Sigmoid colon (tissue), 7 donors: ENCODE data around the gene GHRH. TPM values are rescaled to one million over a fixed set of nuclear protein-coding genes. Genes with fewer than 3 reads are reported as not detected.

Experiments used
- DNase-seq: peaks from one replicate; pipeline ENCODE4 v3.0.0-alpha.2; 2019
- H3K27ac ChIP-seq, 4 donors: fragments of 200-600 bp; sonication (generic); one replicate each; pipeline ENCODE4 v1.5.1; 2016 to 2019; ENCODE audit warnings: mild to moderate bottlenecking in 1 of 4
- H3K27me3 ChIP-seq, 3 donors: fragments of 200-600 bp; sonication (generic); one replicate each; pipeline ENCODE4 v1.5.1; 2019; ENCODE audit warnings: mild to moderate bottlenecking in 1 of 3
- H3K36me3 ChIP-seq, 4 donors: fragments of 200-600 bp; sonication (generic); one replicate each; pipeline ENCODE4 v1.5.1; 2016 to 2019
- H3K4me1 ChIP-seq, 4 donors: fragments of 200-600 bp; sonication (generic); one replicate each; pipeline ENCODE4 v1.5.1; 2017 to 2019
- H3K4me3 ChIP-seq, 4 donors: fragments of 200-600 bp; sonication (generic); one replicate each; pipeline ENCODE4 v1.5.1; 2017 to 2019; ENCODE audit warnings: mild to moderate bottlenecking in 2 of 4, moderate library complexity in 1 of 4
- H3K9me3 ChIP-seq, 4 donors: fragments of 200-600 bp in 3 of 4; sonication (generic) in 3 of 4; one replicate each; pipeline versions ENCODE4 v1.5.1 to v1.6.1; 2013 to 2019
- EP300 ChIP-seq, 4 donors: sonication (generic); formaldehyde crosslinking; IDR thresholded peaks; one replicate each; pipeline ENCODE4 v1.6.1; 2017; ENCODE audit warnings: antibody characterized with exemption in 4 of 4
- POLR2A ChIP-seq, 2 donors: fragments of 450-650 bp; IDR thresholded peaks; one replicate each; pipeline ENCODE4 v1.6.1; 2016; ENCODE audit warnings: antibody characterized with exemption in 2 of 2, mild to moderate bottlenecking in 2 of 2, moderate library complexity in 2 of 2
- POLR2AphosphoS5 ChIP-seq, 4 donors: sonication (generic); formaldehyde crosslinking; IDR thresholded peaks; one replicate each; pipeline ENCODE4 v1.6.1; 2017; ENCODE audit warnings: antibody characterized with exemption in 4 of 4
- WGBS, 2 donors: extraction: QIAGEN DNeasy Blood & Tissue Kit; methylation state at CpG; one replicate each; pipeline ENCODE4 v1.1.7; 2013; 5-methylcytosine and 5-hydroxymethylcytosine counted together
- intact Hi-C: fragments of 100-400 bp; cut with DNase I; formaldehyde crosslinking; loops from one replicate; pipeline ENCODE4 v1.15.1; 2023
- polyA plus RNA-seq, 3 donors: library from polyadenylated mRNA; stranded (reverse); fragments of 200-250 nt; gene quantifications; one replicate each; pipeline ENCODE4 v1.2.3, GENCODE V29; 2013
- total RNA-seq, 4 donors: library from RNA; depleted of rRNA; stranded (reverse); fragments of >200 nt; gene quantifications; one replicate each; pipeline ENCODE4 v1.1.0, GENCODE V29; 2016
- TF ChIP-seq, protein P1 (sequence below), 4 experiments: fragments of 450-650 bp in 3 of 4; fragments of 200-600 bp in 1 of 4; IDR thresholded peaks; one replicate each; pipeline ENCODE4 v1.5.1; 2016 to 2019; ENCODE audit warnings: antibody characterized with exemption in 4 of 4, mild to moderate bottlenecking in 3 of 4, moderate library complexity in 2 of 4
- donor health status: healthy with polysubstance abuse.
- donor health status: Bipolar disorder and iron deficiency.
- donor health status: healthy.

The GHRH gene
- total and polyA plus RNA-seq, 7 donors: not detected

DNA sequence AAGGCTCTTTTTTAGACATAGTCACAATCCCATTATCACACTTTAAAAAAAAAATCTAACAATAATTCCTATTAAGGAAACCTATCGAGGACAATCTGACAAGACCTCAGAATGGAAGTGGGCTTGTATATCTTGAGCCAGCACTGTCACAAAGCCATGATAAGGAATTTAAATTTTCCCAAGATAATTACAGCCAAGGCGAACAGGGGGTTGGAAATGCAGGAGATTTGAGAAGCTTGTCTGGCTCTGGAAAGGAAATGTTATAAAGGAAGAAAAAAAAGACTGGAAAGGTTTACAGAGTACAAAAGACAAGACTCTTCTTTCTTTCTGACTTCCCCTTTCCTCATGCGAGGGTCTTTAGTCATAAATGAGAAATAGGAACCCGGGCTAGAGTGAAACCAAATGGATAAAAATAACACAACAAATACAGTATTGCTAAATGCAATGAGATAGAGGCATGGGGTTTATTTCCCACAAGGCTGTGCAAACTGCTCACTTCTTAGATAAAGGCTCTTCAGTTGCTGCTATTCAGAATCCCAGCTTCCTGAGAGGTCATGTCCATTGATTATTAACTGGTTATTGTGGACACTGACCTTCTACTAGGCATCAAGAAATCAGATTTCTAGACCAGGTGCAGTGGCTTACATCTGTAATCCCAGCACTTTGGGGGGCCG, 13.4 kb upstream of the GHRH start:
- TF ChIP-seq POLR2AphosphoS5 (IDR thresholded peaks at IDR 0.05) (no peak), POLR2A (IDR thresholded peaks at IDR 0.05) (no peak), EP300 (IDR thresholded peaks at IDR 0.05) (no peak)
- TF ChIP-seq, protein P1, sequence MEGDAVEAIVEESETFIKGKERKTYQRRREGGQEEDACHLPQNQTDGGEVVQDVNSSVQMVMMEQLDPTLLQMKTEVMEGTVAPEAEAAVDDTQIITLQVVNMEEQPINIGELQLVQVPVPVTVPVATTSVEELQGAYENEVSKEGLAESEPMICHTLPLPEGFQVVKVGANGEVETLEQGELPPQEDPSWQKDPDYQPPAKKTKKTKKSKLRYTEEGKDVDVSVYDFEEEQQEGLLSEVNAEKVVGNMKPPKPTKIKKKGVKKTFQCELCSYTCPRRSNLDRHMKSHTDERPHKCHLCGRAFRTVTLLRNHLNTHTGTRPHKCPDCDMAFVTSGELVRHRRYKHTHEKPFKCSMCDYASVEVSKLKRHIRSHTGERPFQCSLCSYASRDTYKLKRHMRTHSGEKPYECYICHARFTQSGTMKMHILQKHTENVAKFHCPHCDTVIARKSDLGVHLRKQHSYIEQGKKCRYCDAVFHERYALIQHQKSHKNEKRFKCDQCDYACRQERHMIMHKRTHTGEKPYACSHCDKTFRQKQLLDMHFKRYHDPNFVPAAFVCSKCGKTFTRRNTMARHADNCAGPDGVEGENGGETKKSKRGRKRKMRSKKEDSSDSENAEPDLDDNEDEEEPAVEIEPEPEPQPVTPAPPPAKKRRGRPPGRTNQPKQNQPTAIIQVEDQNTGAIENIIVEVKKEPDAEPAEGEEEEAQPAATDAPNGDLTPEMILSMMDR (IDR thresholded peaks at IDR 0.05): no peak
- Histone ChIP-seq H3K27ac (no peak overlapping the region), H3K9me3 (no peaks in the 10 kb centered on the region), H3K36me3 (no peaks in the 10 kb centered on the region), H3K4me3 (no peak overlapping the region), H3K4me1 (peaks cover 5 to 14% (median 12%) of the 10 kb centered on the region in 4 donors), H3K27me3 (no peaks in the 10 kb centered on the region)
- WGBS, 2 donors: 59 to 80% methylated on average over 5 of the region's 5 CpGs
- no peak for DNase-seq
- intact Hi-C loops: loop anchor here (2.0 kb wide), 1 partner anchor 254 kb away; no protein-coding TSS in a partner anchor

DNA sequence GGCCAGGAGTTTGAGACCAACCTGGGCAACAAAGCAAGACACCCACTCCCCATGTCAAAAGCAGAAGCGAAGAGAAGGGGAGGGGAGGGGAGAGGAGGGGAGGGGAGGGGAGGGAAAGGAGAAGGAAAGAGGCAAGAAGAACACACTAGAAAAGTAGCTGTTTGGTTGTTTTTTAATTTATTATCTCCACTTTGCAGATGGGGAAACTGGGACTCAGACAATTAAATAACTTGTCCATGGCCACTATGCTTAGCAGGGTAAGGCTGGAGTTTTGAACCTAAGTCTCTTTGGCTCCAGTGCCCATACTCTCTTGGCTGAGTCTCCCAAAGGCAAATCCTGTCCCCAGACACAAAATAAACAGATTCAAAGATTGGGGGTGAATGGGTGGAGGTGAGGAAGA, 12.4 kb upstream of the GHRH start:
- no peak overlapping the region for H3K27ac ChIP-seq
- H3K9me3 ChIP-seq: no peaks in the 10 kb centered on the region
- TF ChIP-seq EP300 (IDR thresholded peaks at IDR 0.05) (no peak), POLR2AphosphoS5 (IDR thresholded peaks at IDR 0.05) (no peak)
- intact Hi-C loops: loop anchor here (2.0 kb wide), 1 partner anchor 255 kb away; no protein-coding TSS in a partner anchor
- H3K4me1 ChIP-seq: peaks cover 5 to 14% (median 12%) of the 10 kb centered on the region in 4 donors
- no peak overlapping the region for H3K4me3 ChIP-seq
- 93% methylated on average over 1 of the region's 1 CpG; no CpG with 5 or more reads in 1 of the 2 donors for WGBS, 2 donors
- no peaks in the 10 kb centered on the region for H3K36me3 ChIP-seq
- no peaks in the 10 kb centered on the region for H3K27me3 ChIP-seq
- no peak for DNase-seq

DNA sequence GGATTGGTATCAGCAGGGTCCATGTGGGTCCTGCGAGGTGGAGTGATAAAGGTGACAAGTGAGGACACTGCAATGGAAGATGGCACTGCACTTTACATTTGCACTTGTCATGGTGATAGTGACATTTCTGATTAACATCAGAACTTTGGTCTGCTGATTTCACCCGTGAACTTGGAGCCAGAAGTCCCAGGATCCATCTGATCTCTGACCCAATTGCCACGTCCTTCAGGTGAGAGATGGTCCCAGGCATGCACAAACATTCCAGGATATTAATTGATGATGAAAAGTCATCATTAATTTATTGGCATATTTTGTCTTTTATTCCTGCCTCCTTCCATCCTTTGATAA, 9.8 kb upstream of the GHRH start:
- no peak for TF ChIP-seq POLR2AphosphoS5 (IDR thresholded peaks at IDR 0.05)
- TF ChIP-seq, protein P1 (IDR thresholded peaks at IDR 0.05): no peak
- no peak for TF ChIP-seq EP300 (IDR thresholded peaks at IDR 0.05)
- no peak for TF ChIP-seq POLR2A (IDR thresholded peaks at IDR 0.05)
- no peaks in the 10 kb centered on the region for H3K36me3 ChIP-seq
- H3K9me3 ChIP-seq: no peaks in the 10 kb centered on the region
- H3K27me3 ChIP-seq: no peaks in the 10 kb centered on the region
- H3K4me1 ChIP-seq: peaks cover 0 to 3% (median 1%) of the 10 kb centered on the region in 4 donors
- WGBS, 2 donors: 79 to 86% methylated on average over 3 of the region's 3 CpGs
- intact Hi-C loops: no loop called here
- no peak overlapping the region for H3K4me3 ChIP-seq
- no peak for DNase-seq
- no peak overlapping the region for H3K27ac ChIP-seq

DNA sequence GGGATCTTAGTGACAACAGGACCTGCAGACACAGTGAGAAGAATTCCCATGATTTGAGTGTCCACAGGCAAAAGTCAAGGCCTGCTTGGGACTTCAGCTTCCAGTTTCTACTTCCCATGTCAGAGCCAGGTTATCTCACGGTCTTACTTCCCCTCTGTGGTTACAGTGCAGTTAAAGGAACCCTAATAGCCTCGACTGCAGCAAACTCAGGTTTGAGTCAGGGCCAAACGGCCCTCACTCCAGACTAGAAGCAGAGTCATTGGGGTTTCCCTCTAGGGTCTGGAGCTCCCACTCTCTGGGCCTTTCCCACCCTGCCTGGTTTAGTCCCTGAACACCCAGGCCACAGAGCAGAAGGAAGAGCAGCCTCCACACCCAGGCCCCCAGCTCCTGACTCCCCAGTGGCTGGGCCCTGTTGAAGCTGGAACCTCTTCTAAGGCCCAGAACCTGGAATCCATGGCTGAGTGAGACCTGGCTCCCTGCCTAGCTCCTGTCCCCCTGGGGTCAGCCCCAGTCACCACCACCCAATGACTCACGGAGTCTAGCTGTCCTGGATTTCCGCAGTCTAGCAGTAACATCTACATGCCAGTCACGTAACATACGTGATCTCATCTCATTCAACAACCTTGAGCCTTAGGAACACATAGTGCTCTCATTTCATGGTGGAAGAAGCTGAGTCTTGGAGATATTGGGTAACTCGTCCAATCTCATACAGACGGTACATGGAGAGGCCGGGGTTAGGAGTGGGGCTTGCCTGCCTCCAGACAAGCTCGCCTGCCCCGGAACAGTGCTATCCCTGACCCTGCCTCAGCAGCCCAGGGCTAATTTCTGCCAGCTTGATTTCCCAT, 9.2 kb upstream of the GHRH start:
- no peak overlapping the region for H3K4me3 ChIP-seq
- TF ChIP-seq POLR2A (IDR thresholded peaks at IDR 0.05) (no peak), POLR2AphosphoS5 (IDR thresholded peaks at IDR 0.05) (no peak), EP300 (IDR thresholded peaks at IDR 0.05) (no peak)
- TF ChIP-seq, protein P1 (IDR thresholded peaks at IDR 0.05): no peak
- H3K27ac ChIP-seq: no peak overlapping the region
- H3K27me3 ChIP-seq: no peaks in the 10 kb centered on the region
- no peaks in the 10 kb centered on the region for H3K4me1 ChIP-seq
- H3K36me3 ChIP-seq: no peaks in the 10 kb centered on the region
- DNase-seq: no peak
- intact Hi-C loops: no loop called here
- no peaks in the 10 kb centered on the region for H3K9me3 ChIP-seq
- 81 to 91% methylated on average over 12 of the region's 12 CpGs for WGBS, 2 donors

DNA sequence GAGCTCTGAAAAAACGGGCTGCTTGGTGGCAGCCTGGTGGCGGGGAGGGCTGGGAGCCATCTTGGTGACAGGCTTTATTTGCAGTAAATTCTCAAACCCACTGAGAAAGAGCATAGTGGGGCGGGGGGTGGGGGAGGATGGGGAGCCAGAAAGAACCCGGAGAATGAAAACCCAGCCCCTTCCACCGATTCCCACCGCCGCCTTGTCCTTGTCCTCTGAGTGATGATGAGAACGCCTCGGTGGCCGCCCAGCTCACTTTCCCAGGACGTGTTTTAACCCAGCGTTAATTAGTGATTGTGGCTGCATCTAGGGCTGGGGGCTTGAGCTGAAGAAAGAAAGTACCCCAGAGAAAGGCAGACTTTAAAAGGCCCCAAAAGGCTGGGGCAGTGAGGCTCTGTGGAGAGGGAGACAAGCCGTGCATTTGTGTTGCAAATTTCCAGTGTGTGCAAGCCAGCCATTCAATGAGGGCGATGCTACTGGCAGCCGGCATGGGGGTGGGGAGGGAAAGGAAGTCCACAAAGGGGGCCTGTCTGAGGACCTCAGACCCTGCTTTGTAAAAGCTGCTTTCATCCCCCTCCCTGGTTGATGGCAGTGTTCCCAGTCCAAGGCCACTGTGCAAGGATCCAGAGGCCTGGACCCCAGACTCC, 6.2 kb upstream of the GHRH start:
- TF ChIP-seq EP300 (IDR thresholded peaks at IDR 0.05) (no peak), POLR2AphosphoS5 (IDR thresholded peaks at IDR 0.05) (no peak), POLR2A (IDR thresholded peaks at IDR 0.05) (no peak)
- TF ChIP-seq, protein P1 (IDR thresholded peaks at IDR 0.05): no peak
- H3K36me3 ChIP-seq: no peaks in the 10 kb centered on the region
- H3K27me3 ChIP-seq: no peaks in the 10 kb centered on the region
- no peaks in the 10 kb centered on the region for H3K9me3 ChIP-seq
- H3K4me3 ChIP-seq: no peak overlapping the region
- no peak overlapping the region for H3K27ac ChIP-seq
- WGBS, 2 donors: 78 to 87% methylated on average over 15 of the region's 15 CpGs
- DNase-seq: no peak
- no peaks in the 10 kb centered on the region for H3K4me1 ChIP-seq
- intact Hi-C loops: no loop called here
